Activated naive CD8-positive, alpha-beta T cell treated with anti-CD3 and anti-CD28 coated beads, Interleukin-2, amount 50 U/mL, for 24 hours (primary cell): ENCODE results near the gene MYMX.

Source experiments
- ATAC-seq: fragments of 150-1000 bp; cut with Tn5 transposase; one replicate; pipeline ENCODE4 v1.10.0; 2021
- DNase-seq: peaks from one replicate; pipeline ENCODE4 v3.0.0; 2021
- H3K27ac Mint-ChIP-seq: one replicate; pipeline ENCODE4 v1.8.0; 2021; ENCODE audit warnings: mild to moderate bottlenecking, mixed read lengths
- H3K27me3 Mint-ChIP-seq: one replicate; pipeline ENCODE4 v1.8.0; 2021; ENCODE audit warnings: mixed read lengths
- H3K36me3 Mint-ChIP-seq: one replicate; pipeline ENCODE4 v1.8.0; 2021; ENCODE audit warnings: low read depth, mixed read lengths
- H3K4me1 Mint-ChIP-seq: one replicate; pipeline ENCODE4 v1.8.0; 2021; ENCODE audit warnings: mixed read lengths
- H3K4me3 Mint-ChIP-seq: one replicate; pipeline ENCODE4 v1.8.0; 2021; ENCODE audit warnings: mild to moderate bottlenecking, moderate library complexity, mixed read lengths
- H3K9me3 Mint-ChIP-seq: one replicate; pipeline ENCODE4 v1.8.0; 2021; ENCODE audit warnings: mixed read lengths

The MYMX gene

DNA sequence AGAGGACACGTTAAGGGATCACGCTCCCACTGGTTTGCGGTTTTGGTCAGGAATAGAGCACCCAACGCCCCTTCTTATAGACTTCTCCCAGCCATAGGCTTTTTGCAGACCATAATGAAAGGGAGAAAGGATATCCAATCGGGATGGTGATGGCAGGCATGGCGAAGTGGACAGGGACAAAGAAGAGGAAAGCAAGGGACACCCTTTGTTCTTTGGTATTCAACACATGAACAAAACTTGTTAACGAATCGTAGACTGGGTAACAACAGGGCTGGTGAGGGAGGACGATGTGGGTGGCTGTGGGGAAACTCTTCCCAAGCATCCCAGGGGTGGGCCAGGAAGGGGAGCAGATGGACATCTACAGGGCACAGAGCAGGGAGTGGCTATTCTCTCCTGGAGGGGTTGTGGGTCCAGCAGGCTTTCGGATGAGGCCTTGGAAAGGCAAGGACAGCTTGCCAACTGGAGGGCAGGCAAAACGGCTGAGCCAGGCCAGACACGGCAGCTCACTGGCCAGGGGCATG, 28.7 kb downstream of the MYMX start:
- Mint-ChIP-seq H3K27me3 (peaks cover 5% of the 10 kb centered on the region), H3K4me1 (peaks cover 45% of the 10 kb centered on the region), H3K9me3 (no peaks in the 10 kb centered on the region), H3K36me3 (peaks cover 37% of the 10 kb centered on the region), H3K27ac (peak overlapping the region; percentile 100), H3K4me3 (peak overlapping the region; percentile 100)
- no peak for ATAC-seq
- DNase-seq = no peak

DNA sequence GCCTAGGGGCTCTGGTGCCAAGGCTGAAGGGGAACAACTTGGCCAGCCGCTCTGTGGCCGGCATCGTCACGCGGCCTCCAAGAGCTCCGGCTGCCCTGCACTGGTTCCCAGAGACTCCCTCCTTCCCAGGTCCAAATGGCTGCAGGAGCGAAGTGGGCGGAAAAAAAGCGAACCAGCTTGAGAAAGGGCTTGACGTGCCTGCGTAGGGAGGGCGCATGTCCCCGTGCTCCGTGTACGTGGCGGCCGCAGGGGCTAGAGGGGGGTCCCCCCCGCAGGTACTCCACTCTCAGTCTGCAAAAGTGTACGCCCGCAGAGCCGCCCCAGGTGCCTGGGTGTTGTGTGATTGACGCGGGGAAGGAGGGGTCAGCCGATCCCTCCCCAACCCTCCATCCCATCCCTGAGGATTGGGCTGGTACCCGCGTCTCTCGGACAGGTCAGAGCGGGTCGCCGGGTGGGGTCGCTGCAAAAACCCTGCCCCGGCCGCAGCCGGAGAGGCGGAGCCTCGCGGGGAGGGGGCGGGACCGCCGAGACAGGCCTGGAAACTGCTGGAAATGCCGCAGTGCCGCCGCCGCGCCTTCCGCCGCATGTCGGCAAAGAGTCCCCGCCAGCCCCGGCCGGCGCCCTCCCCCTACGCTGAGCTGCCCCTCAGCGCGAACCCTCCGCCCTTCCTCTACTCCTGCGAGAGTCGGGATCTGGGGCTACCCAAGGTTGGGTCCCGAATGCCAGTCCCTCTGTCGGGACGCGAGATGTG, 29.4 kb downstream of the MYMX start:
- Mint-ChIP-seq H3K9me3 (no peaks in the 10 kb centered on the region), H3K4me3 (peak overlapping the region; percentile 100), H3K27ac (peak overlapping the region; percentile 100), H3K4me1 (peaks cover 51% of the 10 kb centered on the region), H3K36me3 (peaks cover 43% of the 10 kb centered on the region), H3K27me3 (peaks cover 5% of the 10 kb centered on the region)
- DNase-seq (peak; percentile 94), ATAC-seq (peak; percentile 63)

DNA sequence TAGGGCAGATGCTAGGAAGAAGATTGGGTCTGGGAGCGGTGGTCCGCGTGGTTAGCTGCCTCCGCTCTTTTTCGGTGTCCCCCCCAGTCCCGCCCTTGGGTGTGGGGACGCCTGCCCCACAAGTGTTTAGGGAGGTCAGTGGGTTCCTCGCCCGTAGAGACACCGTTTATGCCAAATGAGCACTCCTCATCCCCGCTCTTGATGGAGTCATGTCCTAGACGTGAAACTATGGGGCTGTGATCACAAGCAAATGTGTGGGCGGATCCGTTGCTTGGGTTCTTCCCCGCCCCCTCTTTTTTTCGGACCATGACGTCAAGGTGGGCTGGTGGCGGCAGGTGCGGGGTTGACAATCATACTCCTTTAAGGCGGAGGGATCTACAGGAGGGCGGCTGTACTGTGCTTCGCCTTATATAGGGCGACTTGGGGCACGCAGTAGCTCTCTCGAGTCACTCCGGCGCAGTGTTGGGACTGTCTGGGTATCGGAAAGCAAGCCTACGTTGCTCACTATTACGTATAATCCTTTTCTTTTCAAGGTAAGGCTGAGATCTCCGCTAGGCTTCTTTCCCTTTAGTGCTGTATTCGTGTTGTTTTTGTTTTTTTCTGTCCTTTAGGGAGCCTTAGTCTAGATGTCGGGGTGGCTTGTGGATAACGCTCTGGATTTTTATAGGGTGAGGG, 30.1 kb downstream of the MYMX start, which contains the start of gene HSP90AB1:
Gene HSP90AB1 (plus strand): TSS at position 439 of the 675 bp plus-strand sequence. CDS start 1,529 bp downstream, outside the sequence.
- peaks cover 5% of the 10 kb centered on the region for H3K27me3 Mint-ChIP-seq
- peak; percentile 74 for ATAC-seq
- H3K27ac Mint-ChIP-seq = peak within 1 kb of the TSS; percentile 100
- no peaks in the 10 kb centered on the region for H3K9me3 Mint-ChIP-seq
- peaks cover 50% of the 10 kb centered on the region for H3K36me3 Mint-ChIP-seq
- peak within 1 kb of the TSS; percentile 100 for H3K4me3 Mint-ChIP-seq
- DNase-seq = peak; percentile 94
- peaks cover 59% of the 10 kb centered on the region for H3K4me1 Mint-ChIP-seq

DNA sequence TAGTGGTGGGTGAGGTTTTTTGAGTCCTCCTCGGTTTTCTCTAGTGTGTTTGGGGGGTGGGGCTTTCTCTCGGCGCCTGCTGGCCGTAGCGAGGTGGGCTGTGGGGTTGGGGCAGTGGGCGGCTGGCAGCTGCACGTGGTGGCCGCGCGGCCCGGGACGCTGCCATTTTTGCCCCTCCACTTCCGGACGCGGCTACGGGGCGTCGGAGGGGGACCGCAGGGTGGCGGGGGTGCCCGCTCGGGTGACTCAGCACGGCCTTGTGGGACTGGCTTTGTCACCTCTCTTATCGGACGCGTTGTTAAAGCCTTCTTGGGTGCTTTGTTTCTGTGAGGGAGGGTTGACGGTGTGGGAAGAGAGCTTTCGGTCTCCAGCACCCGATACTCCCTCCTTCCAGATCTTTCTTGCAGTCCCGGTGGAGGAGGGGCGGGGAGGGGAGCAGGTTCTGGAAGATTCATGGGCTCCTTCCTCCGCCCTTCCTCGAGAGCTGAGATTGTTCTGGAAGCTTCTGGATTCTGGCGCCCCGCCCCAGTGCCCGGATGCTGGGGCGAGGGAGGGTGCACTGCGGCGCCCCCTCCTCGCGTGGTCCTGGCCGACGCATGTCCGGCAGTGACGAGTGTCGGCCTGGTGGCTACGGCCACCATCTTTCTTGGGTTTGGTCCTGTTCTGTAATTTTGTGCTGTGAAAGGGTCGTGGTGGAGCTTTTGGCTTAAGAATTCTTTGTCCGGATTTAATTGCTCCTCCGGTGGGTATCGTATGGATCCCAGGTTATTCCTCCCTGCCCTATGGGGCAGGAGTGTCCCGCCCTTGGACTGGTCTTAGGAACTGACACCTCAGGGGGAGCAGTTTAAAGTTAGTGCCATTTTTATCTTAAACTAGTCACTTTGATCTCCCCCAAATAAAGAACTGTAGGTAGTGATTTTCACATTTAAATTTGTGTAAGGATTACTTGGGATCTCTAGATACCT, 30.9 kb downstream of the MYMX start:
- Mint-ChIP-seq H3K36me3 (peaks cover 58% of the 10 kb centered on the region), H3K4me3 (peak overlapping the region; percentile 100), H3K27ac (peak overlapping the region; percentile 100), H3K4me1 (peaks cover 64% of the 10 kb centered on the region), H3K9me3 (no peaks in the 10 kb centered on the region), H3K27me3 (peaks cover 5% of the 10 kb centered on the region)
- ATAC-seq (peak; percentile 47), DNase-seq (peak; percentile 86)

DNA sequence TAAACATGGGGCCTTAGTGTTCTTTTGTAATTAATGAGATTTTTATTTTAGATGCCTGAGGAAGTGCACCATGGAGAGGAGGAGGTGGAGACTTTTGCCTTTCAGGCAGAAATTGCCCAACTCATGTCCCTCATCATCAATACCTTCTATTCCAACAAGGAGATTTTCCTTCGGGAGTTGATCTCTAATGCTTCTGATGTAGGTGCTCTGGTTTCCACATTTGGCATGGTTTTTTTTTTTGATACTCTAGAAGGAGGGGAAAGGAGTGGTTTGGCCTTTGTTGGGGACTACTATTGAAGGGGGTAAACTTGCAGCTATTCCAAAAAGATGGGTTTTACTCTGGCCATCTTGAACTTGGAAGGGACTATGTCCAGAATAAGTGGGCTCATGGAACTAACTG, 31.9 kb downstream of the MYMX start:
- DNase-seq = no peak
- Mint-ChIP-seq H3K4me3 (peak overlapping the region; percentile 100), H3K36me3 (peaks cover 68% of the 10 kb centered on the region), H3K9me3 (no peaks in the 10 kb centered on the region), H3K4me1 (peaks cover 74% of the 10 kb centered on the region), H3K27ac (peak overlapping the region; percentile 100), H3K27me3 (peaks cover 5% of the 10 kb centered on the region)
- no peak for ATAC-seq

DNA sequence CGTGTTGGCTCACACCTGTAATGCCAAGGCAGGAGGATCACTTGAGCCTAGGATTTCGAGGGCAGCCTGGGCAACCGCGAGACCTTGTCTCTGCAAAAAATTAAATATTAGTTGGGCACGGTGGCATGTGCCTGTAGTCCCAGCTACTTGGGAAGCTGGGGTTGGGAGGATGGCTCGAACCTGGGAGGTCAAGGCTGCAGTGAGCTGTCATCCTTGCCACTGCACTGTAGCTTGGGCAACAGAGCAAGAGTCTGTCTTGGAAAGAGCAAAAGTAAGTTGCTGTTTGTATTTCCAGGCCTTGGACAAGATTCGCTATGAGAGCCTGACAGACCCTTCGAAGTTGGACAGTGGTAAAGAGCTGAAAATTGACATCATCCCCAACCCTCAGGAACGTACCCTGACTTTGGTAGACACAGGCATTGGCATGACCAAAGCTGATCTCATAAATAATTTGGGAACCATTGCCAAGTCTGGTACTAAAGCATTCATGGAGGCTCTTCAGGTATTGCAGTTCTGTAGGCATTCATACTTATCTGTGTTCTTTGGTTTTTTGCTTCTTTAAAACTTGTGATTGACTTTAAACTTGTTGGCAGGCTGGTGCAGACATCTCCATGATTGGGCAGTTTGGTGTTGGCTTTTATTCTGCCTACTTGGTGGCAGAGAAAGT, 32.5 kb downstream of the MYMX start:
- peaks cover 73% of the 10 kb centered on the region for H3K36me3 Mint-ChIP-seq
- peaks cover 5% of the 10 kb centered on the region for H3K27me3 Mint-ChIP-seq
- ATAC-seq (no peak), DNase-seq (no peak)
- H3K27ac Mint-ChIP-seq = peak overlapping the region; percentile 100
- H3K4me1 Mint-ChIP-seq = peaks cover 76% of the 10 kb centered on the region
- no peaks in the 10 kb centered on the region for H3K9me3 Mint-ChIP-seq
- peak overlapping the region; percentile 100 for H3K4me3 Mint-ChIP-seq

DNA sequence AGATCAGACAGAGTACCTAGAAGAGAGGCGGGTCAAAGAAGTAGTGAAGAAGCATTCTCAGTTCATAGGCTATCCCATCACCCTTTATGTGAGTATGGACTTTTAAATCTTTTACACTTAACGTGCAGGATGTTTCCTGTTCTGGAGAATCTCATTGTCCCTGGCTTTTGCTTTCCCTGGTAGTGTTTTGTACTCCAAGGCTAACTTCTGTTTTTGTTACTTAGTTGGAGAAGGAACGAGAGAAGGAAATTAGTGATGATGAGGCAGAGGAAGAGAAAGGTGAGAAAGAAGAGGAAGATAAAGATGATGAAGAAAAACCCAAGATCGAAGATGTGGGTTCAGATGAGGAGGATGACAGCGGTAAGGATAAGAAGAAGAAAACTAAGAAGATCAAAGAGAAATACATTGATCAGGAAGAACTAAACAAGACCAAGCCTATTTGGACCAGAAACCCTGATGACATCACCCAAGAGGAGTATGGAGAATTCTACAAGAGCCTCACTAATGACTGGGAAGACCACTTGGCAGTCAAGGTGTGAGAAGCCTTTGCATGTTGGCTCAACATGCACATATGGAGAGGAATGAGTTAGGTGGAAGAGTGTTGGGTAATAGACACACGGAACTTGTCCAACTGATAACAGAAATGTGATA, 33.5 kb downstream of the MYMX start:
- Mint-ChIP-seq H3K36me3 (peaks cover 80% of the 10 kb centered on the region), H3K27me3 (peaks cover 5% of the 10 kb centered on the region), H3K4me3 (peak overlapping the region; percentile 100), H3K4me1 (peaks cover 79% of the 10 kb centered on the region), H3K27ac (peak overlapping the region; percentile 100), H3K9me3 (no peaks in the 10 kb centered on the region)
- DNase-seq = no peak
- ATAC-seq = no peak

DNA sequence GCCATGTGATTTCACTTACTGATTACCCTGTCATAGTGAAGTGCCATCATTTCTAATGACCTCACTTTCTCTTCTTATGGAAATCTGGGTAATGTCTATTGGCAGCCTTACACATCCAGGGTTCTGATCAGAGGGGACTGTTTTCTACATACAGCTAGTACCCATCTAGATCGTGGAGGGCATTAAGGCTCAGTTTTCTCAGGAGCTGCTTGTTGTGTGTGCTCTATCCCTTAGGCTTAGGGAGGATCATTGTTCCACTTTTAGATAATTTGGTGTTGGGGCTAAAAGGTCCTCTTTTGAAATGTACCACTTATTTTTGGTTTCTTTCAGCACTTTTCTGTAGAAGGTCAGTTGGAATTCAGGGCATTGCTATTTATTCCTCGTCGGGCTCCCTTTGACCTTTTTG, 34.0 kb downstream of the MYMX start:
- Mint-ChIP-seq H3K4me1 (peaks cover 79% of the 10 kb centered on the region), H3K27me3 (peaks cover 5% of the 10 kb centered on the region), H3K36me3 (peaks cover 80% of the 10 kb centered on the region), H3K27ac (peak overlapping the region; percentile 100), H3K4me3 (peak overlapping the region; percentile 100), H3K9me3 (no peaks in the 10 kb centered on the region)
- ATAC-seq (no peak), DNase-seq (no peak)

DNA sequence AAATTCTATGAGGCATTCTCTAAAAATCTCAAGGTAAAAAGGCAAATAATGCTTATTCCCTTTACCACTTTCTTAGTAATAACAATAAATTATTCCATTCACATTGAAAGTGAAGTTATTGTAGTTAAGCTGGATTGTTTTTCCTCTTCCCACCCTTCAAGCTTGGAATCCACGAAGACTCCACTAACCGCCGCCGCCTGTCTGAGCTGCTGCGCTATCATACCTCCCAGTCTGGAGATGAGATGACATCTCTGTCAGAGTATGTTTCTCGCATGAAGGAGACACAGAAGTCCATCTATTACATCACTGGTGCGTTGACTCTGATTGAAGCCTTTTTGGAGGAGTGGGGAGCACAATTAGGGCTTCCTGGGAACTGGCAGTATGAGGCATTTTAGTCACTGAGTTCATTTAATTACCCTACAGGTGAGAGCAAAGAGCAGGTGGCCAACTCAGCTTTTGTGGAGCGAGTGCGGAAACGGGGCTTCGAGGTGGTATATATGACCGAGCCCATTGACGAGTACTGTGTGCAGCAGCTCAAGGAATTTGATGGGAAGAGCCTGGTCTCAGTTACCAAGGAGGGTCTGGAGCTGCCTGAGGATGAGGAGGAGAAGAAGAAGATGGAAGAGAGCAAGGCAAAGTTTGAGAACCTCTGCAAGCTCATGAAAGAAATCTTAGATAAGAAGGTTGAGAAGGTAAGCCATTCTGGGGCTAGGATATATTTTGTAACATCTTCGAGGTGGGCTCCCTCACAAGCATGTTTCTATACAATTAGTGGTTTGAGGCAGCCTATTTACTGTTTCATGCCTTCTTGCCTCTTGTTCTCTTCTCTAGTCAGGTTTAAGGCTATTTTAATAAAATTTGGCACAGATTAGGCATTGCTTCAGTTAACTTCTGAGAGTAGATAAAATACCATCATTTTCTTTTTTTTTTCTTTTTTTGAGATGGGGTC, 35.1 kb downstream of the MYMX start:
- peak overlapping the region; percentile 100 for H3K4me3 Mint-ChIP-seq
- peaks cover 3% of the 10 kb centered on the region for H3K27me3 Mint-ChIP-seq
- H3K27ac Mint-ChIP-seq = peak overlapping the region; percentile 100
- peaks cover 80% of the 10 kb centered on the region for H3K36me3 Mint-ChIP-seq
- H3K9me3 Mint-ChIP-seq = no peaks in the 10 kb centered on the region
- no peak for DNase-seq
- ATAC-seq = no peak
- peaks cover 87% of the 10 kb centered on the region for H3K4me1 Mint-ChIP-seq

DNA sequence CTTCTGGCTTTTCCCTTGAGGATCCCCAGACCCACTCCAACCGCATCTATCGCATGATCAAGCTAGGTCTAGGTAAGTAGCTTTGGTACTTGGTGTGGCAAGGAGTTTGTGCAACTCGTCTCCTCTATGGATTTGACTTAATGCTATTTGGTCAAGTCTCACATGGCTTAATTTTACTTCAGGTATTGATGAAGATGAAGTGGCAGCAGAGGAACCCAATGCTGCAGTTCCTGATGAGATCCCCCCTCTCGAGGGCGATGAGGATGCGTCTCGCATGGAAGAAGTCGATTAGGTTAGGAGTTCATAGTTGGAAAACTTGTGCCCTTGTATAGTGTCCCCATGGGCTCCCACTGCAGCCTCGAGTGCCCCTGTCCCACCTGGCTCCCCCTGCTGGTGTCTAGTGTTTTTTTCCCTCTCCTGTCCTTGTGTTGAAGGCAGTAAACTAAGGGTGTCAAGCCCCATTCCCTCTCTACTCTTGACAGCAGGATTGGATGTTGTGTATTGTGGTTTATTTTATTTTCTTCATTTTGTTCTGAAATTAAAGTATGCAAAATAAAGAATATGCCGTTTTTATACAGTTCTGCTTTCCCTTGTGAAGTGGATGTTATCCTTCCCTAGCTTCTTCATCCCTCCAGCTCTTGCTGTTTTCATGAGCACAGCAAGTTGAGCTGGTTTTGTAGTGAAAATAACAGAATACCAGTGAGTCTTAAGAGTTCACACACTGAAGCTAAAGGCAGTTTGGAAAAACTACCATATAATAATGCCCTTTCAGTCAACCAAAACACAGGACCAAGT, 36.8 kb downstream of the MYMX start:
- Mint-ChIP-seq H3K4me3 (peak overlapping the region; percentile 100), H3K4me1 (peaks cover 84% of the 10 kb centered on the region), H3K9me3 (no peaks in the 10 kb centered on the region), H3K27ac (peak overlapping the region; percentile 83), H3K36me3 (peaks cover 73% of the 10 kb centered on the region), H3K27me3 (no peaks in the 10 kb centered on the region)
- ATAC-seq = no peak
- peak; percentile 74 for DNase-seq

DNA sequence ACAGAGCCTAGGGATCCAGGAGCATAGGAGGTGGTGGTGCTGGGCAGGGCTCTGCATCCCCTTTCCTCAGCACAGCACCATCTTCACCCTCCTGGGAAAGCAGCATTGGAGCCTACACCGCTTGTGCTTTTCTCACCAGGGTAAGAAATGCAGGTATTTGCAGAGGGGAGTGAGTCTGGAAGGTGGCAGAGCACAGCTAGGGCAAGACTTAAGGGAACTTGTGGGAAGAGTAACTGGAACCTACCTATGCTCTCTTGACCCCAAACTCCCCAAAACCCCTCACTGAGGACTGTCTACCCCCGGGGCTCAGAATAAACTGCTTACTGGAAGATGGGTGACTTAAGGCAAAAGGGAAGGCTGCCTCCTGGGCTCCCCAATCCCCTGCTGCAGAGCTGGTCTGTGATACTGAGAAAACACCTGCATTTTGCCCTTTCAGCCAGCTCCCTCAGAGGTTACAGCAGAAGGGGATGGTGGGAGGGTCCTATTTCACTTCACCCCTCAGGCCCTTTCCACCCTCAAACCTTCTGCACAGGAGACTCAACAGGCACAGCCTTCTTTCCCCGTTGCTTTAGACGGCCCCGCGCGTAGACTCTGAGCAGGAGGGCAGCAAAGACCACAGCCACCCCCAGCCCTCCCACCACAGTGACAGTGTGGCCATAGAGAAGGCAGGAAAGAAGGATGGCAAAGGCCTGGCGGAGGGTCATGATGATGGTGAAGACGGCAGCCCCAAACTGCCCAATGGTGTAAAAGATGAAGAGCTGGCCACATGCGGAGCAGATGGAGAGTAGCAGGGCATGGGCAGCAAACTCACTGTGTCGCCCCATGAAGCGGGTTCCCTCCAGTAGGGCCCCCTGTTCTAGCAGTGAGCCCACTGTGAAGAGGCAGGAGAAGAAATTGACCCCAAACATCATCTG, 37.7 kb downstream of the MYMX start:
- peak overlapping the region; percentile 87 for H3K4me3 Mint-ChIP-seq
- H3K27me3 Mint-ChIP-seq = no peaks in the 10 kb centered on the region
- DNase-seq (peak; percentile 45), ATAC-seq (peak; percentile 7)
- peaks cover 81% of the 10 kb centered on the region for H3K4me1 Mint-ChIP-seq
- H3K36me3 Mint-ChIP-seq = peaks cover 69% of the 10 kb centered on the region
- H3K27ac Mint-ChIP-seq = peak overlapping the region; percentile 89
- no peaks in the 10 kb centered on the region for H3K9me3 Mint-ChIP-seq
